G401 (cell line): ENCODE data around the gene SLC14A1. TPM values are rescaled to one million over a fixed set of nuclear protein-coding genes. Genes with fewer than 3 reads are reported as not detected.

Experiments used
- DNase-seq: peaks from one replicate; pipeline ENCODE4 v3.0.0-alpha.2; 2015; ENCODE audit warnings: low spot score
- in situ Hi-C: cut with HindIII; loops from 2 replicates; pipeline ENCODE4 v1.10.0; 2016; ENCODE audit warnings: low sequenced_read_pairs, mixed read lengths
- total RNA-seq: library from RNA; depleted of rRNA; stranded (reverse); fragments of >200 nt; shearing (Covaris generic); gene quantifications from 2 replicates; pipeline ENCODE4 v1.2.3, GENCODE V29; 2014

Gene SLC14A1
- total RNA-seq, 1 experiment from 2014 or later: not detected

- in situ Hi-C loops: no loop called here
- no peak for DNase-seq
Measured at GRCh38 chr18:45715212-45715780, 8.7 kb upstream of the SLC14A1 start.

DNA sequence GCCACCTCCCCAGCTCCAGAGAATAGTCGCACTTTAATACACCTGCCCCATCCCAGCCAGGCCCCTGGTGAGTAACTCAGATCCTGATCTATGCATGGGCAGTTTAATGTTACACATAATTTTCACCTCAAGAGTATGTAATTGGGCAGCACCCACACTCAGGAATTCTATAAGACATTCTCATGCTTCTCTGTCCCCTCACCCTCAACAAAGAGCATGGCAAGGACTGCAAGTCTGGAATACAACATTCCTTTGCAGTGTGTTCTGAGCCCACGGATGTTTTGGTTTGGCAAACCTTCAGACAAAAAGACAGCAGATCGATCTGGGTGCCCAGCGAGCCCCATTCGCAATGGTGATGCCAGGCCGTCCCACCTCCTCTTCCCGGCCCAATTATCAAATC lies 4.9 kb upstream of the SLC14A1 start:
- in situ Hi-C loops: no loop called here
- no peak for DNase-seq

DNA sequence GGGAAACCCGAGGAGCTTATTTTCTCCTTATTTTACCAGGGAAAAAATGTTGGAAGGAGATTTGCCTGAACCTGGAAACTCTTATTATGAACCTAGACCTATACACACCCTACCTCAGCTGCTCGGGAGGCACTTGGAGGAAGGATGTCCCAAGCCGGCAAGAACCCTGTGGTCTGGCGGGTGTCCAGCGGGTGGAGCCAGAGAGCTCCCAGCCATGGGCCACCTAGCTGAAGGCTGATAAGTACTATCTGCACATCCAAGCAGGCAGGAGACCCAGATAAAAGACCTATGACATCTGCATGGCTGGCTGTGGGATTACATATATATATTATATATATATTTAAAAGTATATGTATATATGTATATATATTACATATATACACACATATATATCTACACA lies 1.1 kb upstream of the SLC14A1 start:
- in situ Hi-C loops: no loop called here
- DNase-seq: peak; percentile 39

DNA sequence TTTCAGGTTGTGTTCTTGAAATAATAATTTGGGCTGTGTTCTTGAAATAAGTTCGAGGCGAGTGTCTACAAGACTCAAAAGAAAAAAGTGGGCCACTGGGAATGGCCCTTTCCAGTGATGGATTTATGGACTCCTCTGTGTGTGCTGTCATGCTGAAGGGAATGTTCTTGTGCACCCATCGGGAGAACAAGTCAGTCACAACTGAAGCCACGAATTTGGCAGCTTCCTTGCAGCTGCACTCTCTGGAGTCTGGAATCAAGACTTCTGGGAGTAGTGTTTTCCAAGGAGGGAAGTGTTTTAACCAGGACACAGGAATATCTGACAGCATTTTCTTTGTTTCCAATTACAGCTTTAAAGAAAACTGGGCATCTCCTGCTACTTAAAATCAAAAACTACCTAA lies 620 bp downstream of the SLC14A1 start:
- no peak for DNase-seq
- in situ Hi-C loops: no loop called here

DNA sequence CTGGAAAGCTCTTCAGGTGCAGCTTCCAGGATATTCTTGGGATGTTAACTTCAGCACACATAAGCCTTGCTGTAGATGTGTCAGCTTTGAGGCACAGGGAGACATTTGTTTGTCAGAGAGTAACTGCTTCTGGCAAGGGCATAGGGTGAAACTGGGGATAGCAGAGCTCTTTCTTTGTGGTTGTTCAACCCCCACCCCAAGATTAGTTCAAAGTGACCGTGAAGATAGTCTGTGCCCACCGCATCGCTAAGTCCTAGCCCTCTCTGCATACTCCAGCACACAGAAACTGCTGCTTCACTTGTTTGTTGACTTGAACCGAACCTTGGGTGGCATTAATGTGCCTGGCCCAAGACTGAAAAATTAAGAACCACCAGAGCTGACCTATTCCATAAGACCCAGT lies 1.4 kb downstream of the SLC14A1 start:
- in situ Hi-C loops: no loop called here
- no peak for DNase-seq

DNA sequence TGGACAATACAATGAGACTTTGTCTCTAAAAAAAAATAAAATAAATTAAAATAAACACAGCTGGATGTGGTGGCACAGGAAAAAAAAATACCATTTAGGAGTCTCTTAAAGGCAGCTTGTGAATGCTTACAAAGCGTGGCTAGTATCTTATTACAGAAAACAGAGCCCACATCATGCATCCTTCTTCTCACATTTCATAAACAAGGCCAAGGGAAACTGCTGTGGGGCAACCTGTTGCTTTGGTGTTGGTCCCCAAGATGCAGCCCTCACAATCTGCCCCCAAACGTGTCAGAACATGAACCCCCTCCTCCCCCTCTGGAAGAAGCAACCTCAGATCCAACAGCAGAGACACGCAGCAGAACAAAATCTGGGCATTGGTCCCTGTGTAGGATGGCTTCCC lies 2.6 kb downstream of the SLC14A1 start:
- in situ Hi-C loops: no loop called here
- no peak for DNase-seq

- in situ Hi-C loops: no loop called here
- DNase-seq: no peak
Measured at GRCh38 chr18:45727068-45727467, 3.1 kb downstream of the SLC14A1 start.

DNA sequence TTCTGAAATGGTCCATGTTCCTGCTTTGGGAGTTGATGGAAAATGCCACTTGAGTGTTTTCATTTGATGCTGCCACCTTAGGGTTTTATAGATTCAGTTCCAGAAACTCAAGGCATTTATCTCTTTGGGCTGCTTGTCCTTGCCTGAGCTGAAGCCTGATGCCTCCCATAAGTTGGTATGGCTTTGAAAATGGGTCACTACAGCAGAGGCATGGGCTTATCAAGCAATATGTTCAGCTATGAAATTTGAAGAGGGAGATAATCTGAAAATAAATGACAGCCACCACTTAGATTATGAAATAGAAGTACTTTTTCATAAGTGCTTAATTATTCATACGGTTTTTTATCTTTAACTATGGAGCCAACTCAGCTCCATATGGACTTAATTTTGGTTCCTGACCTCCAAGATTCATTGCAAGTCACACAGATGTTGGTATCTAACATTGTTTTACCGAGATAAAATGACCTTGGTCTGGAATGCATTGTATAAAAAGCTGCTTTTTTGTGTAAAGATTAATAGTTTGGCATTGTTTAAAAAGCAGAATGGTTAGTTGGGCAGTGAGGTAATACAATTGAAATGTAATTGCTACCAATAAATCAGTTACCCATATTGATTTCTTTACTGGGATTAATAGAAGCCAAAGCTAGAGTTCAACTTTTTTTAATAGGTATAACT lies 4.5 kb downstream of the SLC14A1 start:
- in situ Hi-C loops: no loop called here
- no peak for DNase-seq

- in situ Hi-C loops: no loop called here
- DNase-seq: no peak
Measured at GRCh38 chr18:45730832-45731575, 7.0 kb downstream of the SLC14A1 start.

DNA sequence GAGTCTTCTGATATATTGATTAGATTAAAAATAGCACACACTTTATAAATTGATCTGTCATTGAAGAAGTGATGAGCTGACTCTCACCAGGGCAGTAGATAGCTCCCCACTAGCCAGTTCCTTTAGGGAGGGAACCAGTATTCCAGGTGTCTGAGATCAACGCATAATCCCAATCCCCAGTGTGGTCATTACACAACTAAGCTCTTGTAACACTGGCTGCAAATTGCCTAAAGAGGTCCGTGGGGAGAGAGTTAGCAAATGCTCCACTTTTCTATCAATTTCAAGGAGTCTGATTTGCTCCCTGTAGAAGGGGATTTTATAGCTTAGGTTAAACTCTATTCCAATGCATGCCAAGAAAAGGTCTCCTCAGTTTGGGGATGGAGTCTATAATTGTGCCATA lies 7.7 kb downstream of the SLC14A1 start:
- DNase-seq: no peak
- in situ Hi-C loops: no loop called here

GRCh38 chr18:45733535-45733934 lies 9.6 kb downstream of the SLC14A1 start:
- in situ Hi-C loops: no loop called here
- no peak for DNase-seq

- DNase-seq: no peak
- in situ Hi-C loops: no loop called here
Measured at GRCh38 chr18:45734505-45734904, 10.5 kb downstream of the SLC14A1 start.

DNA sequence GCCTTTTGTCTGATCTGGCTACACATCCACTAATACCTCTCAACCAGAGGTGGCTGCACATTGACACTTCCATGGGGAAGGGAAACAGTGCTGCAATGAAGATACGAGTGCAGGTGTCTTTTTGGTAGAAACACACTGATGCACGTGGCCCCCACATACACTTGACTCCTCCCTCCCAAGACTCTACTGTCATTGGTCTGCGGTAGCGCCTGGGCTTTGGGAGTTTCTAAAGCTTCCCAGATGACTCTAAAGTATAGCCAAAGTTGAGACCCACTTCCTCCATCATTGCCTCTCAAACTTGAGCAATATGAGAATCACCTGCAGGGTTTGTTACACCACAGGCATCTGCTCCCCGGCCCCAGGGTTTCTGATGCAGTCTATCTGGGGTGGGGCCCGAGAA lies 11.0 kb downstream of the SLC14A1 start:
- DNase-seq: no peak
- in situ Hi-C loops: no loop called here

GRCh38 chr18:45738660-45739059 lies 14.7 kb downstream of the SLC14A1 start:
- in situ Hi-C loops: no loop called here

GRCh38 chr18:45739268-45739667 lies 15.3 kb downstream of the SLC14A1 start:
- DNase-seq: no peak
- in situ Hi-C loops: no loop called here

More at GRCh38 chr18:45738660-45739059, 14.7 kb downstream of the SLC14A1 start:
- DNase-seq: no peak

GRCh38 chr18:45739848-45740247 lies 15.9 kb downstream of the SLC14A1 start:
- DNase-seq: no peak
- in situ Hi-C loops: no loop called here

GRCh38 chr18:45741056-45741455 lies 17.1 kb downstream of the SLC14A1 start:
- DNase-seq: no peak
- in situ Hi-C loops: no loop called here

DNA sequence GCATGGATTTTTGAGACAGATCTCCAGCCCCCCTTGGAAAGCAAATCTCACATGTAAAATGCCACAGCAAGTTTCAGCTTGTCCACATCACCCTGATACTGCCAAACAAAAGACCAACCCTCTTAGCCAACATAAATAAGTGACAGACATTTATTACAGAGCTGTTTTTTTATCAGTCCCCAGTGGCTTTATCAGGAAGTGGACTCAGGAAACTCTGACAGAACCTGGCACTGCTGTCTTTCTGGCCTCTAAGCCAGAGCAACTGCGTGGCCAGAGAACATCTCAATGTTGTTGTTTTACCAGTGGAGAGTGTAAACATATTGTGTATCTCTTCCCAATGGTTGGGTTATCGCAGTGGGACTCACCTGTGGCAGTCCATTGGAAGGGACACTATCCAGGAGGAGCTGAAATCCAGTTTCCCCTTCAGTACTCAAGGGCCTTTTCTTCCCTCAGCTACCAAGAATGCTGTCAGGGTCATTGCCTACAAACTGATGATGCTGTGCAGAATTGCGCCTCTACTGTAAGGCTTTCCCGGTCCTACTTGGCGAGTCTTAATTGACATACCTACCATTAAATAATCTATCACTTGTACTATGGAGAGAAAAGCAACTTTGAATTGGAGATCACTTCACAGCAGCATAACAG lies 22.0 kb downstream of the SLC14A1 start:
- in situ Hi-C loops: no loop called here
- DNase-seq: no peak

- in situ Hi-C loops: no loop called here
Measured at GRCh38 chr18:45748501-45748900, 24.5 kb downstream of the SLC14A1 start.

More at GRCh38 chr18:45748501-45748900, 24.5 kb downstream of the SLC14A1 start:
- no peak for DNase-seq
